ENCODE measurements around the gene SLC35D1. TPM values are rescaled to one million over a fixed set of nuclear protein-coding genes. Genes with fewer than 3 reads are reported as not detected.
A peak's percentile ranks its signal among the peaks of the same experiment; 100 is the strongest.

The SLC35D1 gene
- total RNA-seq, 1 experiment from 2014 or later = 7.7 TPM

GRCh38 chr1:67058242-67058641 is 4.3 kb upstream of the SLC35D1 start:
- CTCF ChIA-PET = no interaction called here
- intact Hi-C loops (cut with micrococcal nuclease; ENCODE audit: unreplicated experiment) = loop anchor here (10.0 kb wide), 1 partner anchor 123 kb away; no protein-coding TSS in a partner anchor
- H3K36me3 ChIP-seq (ENCODE audit: control insufficient read depth, insufficient read depth, low read length) = no peaks in the 10 kb centered on the region
- H3K27me3 Mint-ChIP-seq (ENCODE audit: insufficient read depth, unreplicated experiment) = no peaks in the 10 kb centered on the region
- peaks cover 5% of the 10 kb centered on the region for H3K36me3 Mint-ChIP-seq (ENCODE audit: insufficient read depth, unreplicated experiment)
- no peaks in the 10 kb centered on the region for H3K9me3 ChIP-seq
- no peak overlapping the region for H3K4me3 Mint-ChIP-seq (ENCODE audit: unreplicated experiment)
- BruUV-seq (replicated peaks) = no TSS peak
- no peak overlapping the region for H3K4me3 ChIP-seq (ENCODE audit: low read depth, low read length)
- no peak for TF ChIP-seq CTCF (IDR thresholded peaks at IDR 0.05; ENCODE audit: insufficient read depth in 1 of 2, low read depth in 1 of 2, low read length in 1 of 2, severe bottlenecking in 1 of 2, unreplicated experiment in 1 of 2)
- POLR2A ChIA-PET = no interaction called here
- peaks cover 7% of the 10 kb centered on the region for H3K4me1 Mint-ChIP-seq (ENCODE audit: low read depth, unreplicated experiment)
- no peaks in the 10 kb centered on the region for H3K9me3 Mint-ChIP-seq (ENCODE audit: unreplicated experiment)
- H3K27me3 ChIP-seq (replicated peaks; ENCODE audit: control insufficient read depth, insufficient read depth, low read length) = no peaks in the 10 kb centered on the region
- peaks cover 3% of the 10 kb centered on the region; the same call in 1 of the 2 replicates for H3K4me1 ChIP-seq
- no peak overlapping the region for H3K27ac Mint-ChIP-seq (ENCODE audit: unreplicated experiment)
- DNase-seq = no peak

GRCh38 chr1:67053535-67053784 is 488 bp downstream of the SLC35D1 start:
- Mint-ChIP-seq H3K9me3 (ENCODE audit: unreplicated experiment) (no peaks in the 10 kb centered on the region), H3K27ac (ENCODE audit: unreplicated experiment) (peak overlapping the region; percentile 87), H3K36me3 (ENCODE audit: insufficient read depth, unreplicated experiment) (peaks cover 10% of the 10 kb centered on the region), H3K27me3 (ENCODE audit: insufficient read depth, unreplicated experiment) (no peaks in the 10 kb centered on the region), H3K4me3 (ENCODE audit: unreplicated experiment) (peak overlapping the region; percentile 83), H3K4me1 (ENCODE audit: low read depth, unreplicated experiment) (no peaks in the 10 kb centered on the region)
- DNase-seq = peak; percentile 63 to 70
- Histone ChIP-seq H3K4me3 (ENCODE audit: low read depth, low read length) (peak overlapping the region; percentile 77), H3K4me1 (peaks cover 9% of the 10 kb centered on the region; the same call in 1 of the 2 replicates), H3K9me3 (no peaks in the 10 kb centered on the region), H3K36me3 (ENCODE audit: control insufficient read depth, insufficient read depth, low read length) (no peaks in the 10 kb centered on the region), H3K27me3 (replicated peaks; ENCODE audit: control insufficient read depth, insufficient read depth, low read length) (no peaks in the 10 kb centered on the region)
- no TSS peak for BruUV-seq (replicated peaks)
- CTCF ChIA-PET = no interaction called here
- POLR2A ChIA-PET = interaction anchor here (0.9 to 1.2 kb wide), 2 partner anchors 86 to 129 kb away, joined by 3 to 4 read pairs; partner anchors contain the start of genes DNAI4 and MIER1
- intact Hi-C loops (cut with micrococcal nuclease; ENCODE audit: unreplicated experiment) = loop anchor here (1.0 to 10.0 kb wide), 2 partner anchors 96 to 119 kb away; no protein-coding TSS in a partner anchor
- TF ChIP-seq CTCF (IDR thresholded peaks at IDR 0.05; ENCODE audit: insufficient read depth in 1 of 2, low read depth in 1 of 2, low read length in 1 of 2, severe bottlenecking in 1 of 2, unreplicated experiment in 1 of 2) = no peak

GRCh38 chr1:67052741-67053534 is 1.0 kb downstream of the SLC35D1 start:
- POLR2A ChIA-PET = interaction anchor here (0.9 to 1.2 kb wide), 2 partner anchors 86 to 128 kb away, joined by 3 to 4 read pairs; partner anchors contain the start of genes DNAI4 and MIER1
- no peaks in the 10 kb centered on the region for H3K9me3 Mint-ChIP-seq (ENCODE audit: unreplicated experiment)
- no peaks in the 10 kb centered on the region for H3K4me1 Mint-ChIP-seq (ENCODE audit: low read depth, unreplicated experiment)
- H3K36me3 Mint-ChIP-seq (ENCODE audit: insufficient read depth, unreplicated experiment) = peaks cover 10% of the 10 kb centered on the region
- BruUV-seq (replicated peaks) = no TSS peak
- Histone ChIP-seq H3K4me3 (ENCODE audit: low read depth, low read length) (peak overlapping the region; percentile 77), H3K27me3 (replicated peaks; ENCODE audit: control insufficient read depth, insufficient read depth, low read length) (no peaks in the 10 kb centered on the region), H3K4me1 (peaks cover 9% of the 10 kb centered on the region; the same call in 1 of the 2 replicates), H3K9me3 (no peaks in the 10 kb centered on the region), H3K36me3 (ENCODE audit: control insufficient read depth, insufficient read depth, low read length) (no peaks in the 10 kb centered on the region)
- CTCF ChIA-PET = no interaction called here
- H3K27me3 Mint-ChIP-seq (ENCODE audit: insufficient read depth, unreplicated experiment) = no peaks in the 10 kb centered on the region
- peak overlapping the region; percentile 83 for H3K4me3 Mint-ChIP-seq (ENCODE audit: unreplicated experiment)
- peak; percentile 36 to 40 for DNase-seq
- intact Hi-C loops (cut with micrococcal nuclease; ENCODE audit: unreplicated experiment) = loop anchor here (1.0 to 10.0 kb wide), 2 partner anchors 96 to 118 kb away; no protein-coding TSS in a partner anchor
- H3K27ac Mint-ChIP-seq (ENCODE audit: unreplicated experiment) = peak overlapping the region; percentile 87
- TF ChIP-seq CTCF (IDR thresholded peaks at IDR 0.05; ENCODE audit: insufficient read depth in 1 of 2, low read depth in 1 of 2, low read length in 1 of 2, severe bottlenecking in 1 of 2, unreplicated experiment in 1 of 2) = no peak

Measured in Caco-2 (cell line).